ENCODE measurements around the gene BOLA1.

The BOLA1 gene

GRCh38 chr1:149942885-149943284, 43.5 kb downstream of the BOLA1 start:
- Histone ChIP-seq H3K4me3 (ENCODE audit: low read depth, low read length) (no peak overlapping the region), H2AFZ (ENCODE audit: low read length, unreplicated experiment) (no peak overlapping the region)

GRCh38 chr1:149945206-149945605, 45.8 kb downstream of the BOLA1 start:
- Histone ChIP-seq H3K36me3 (ENCODE audit: insufficient read depth, low read length) (peaks cover 3% of the 10 kb centered on the region; the same call in 1 of the 2 replicates), H3K27ac (ENCODE audit: low read depth, low read length) (no peak overlapping the region), H3K27me3 (ENCODE audit: insufficient read depth, low read length) (no peaks in the 10 kb centered on the region), H3K4me3 (ENCODE audit: low read depth, low read length) (no peak overlapping the region), H2AFZ (ENCODE audit: low read length, unreplicated experiment) (no peak overlapping the region), H3K4me1 (ENCODE audit: control insufficient read depth, insufficient read depth, low read length, unreplicated experiment) (peaks cover 4% of the 10 kb centered on the region), H3K79me2 (ENCODE audit: control insufficient read depth, insufficient read depth, low read length, unreplicated experiment) (no peaks in the 10 kb centered on the region)

More at GRCh38 chr1:149942885-149943284, 43.5 kb downstream of the BOLA1 start:
- Histone ChIP-seq H3K4me1 (ENCODE audit: control insufficient read depth, insufficient read depth, low read length, unreplicated experiment) (peaks cover 23% of the 10 kb centered on the region), H3K36me3 (ENCODE audit: insufficient read depth, low read length) (peaks cover 3% of the 10 kb centered on the region; the same call in 1 of the 2 replicates), H3K79me2 (ENCODE audit: control insufficient read depth, insufficient read depth, low read length, unreplicated experiment) (no peaks in the 10 kb centered on the region), H3K27ac (ENCODE audit: low read depth, low read length) (no peak overlapping the region), H3K27me3 (ENCODE audit: insufficient read depth, low read length) (no peaks in the 10 kb centered on the region)

GRCh38 chr1:149949911-149950310, 50.5 kb downstream of the BOLA1 start:
- H3K79me2 ChIP-seq (ENCODE audit: control insufficient read depth, insufficient read depth, low read length, unreplicated experiment): no peaks in the 10 kb centered on the region
- H3K36me3 ChIP-seq (ENCODE audit: insufficient read depth, low read length): peaks cover 3% of the 10 kb centered on the region; the same call in 1 of the 2 replicates
- H3K4me1 ChIP-seq (ENCODE audit: control insufficient read depth, insufficient read depth, low read length, unreplicated experiment): no peaks in the 10 kb centered on the region
- H3K4me3 ChIP-seq (ENCODE audit: low read depth, low read length): no peak overlapping the region
- H2AFZ ChIP-seq (ENCODE audit: low read length, unreplicated experiment): no peak overlapping the region
- H3K27ac ChIP-seq (ENCODE audit: low read depth, low read length): no peak overlapping the region
- no peaks in the 10 kb centered on the region for H3K27me3 ChIP-seq (ENCODE audit: insufficient read depth, low read length)
